RPMI7951 (cell line): ENCODE measurements around the gene CD36. TPM values are rescaled to one million over a fixed set of nuclear protein-coding genes. Genes with fewer than 3 reads are reported as not detected.
A peak's percentile ranks its signal among the peaks of the same experiment; 100 is the strongest.
"Not testable (repeated sequence)": the region's sequence is repeated elsewhere in the genome, so short reads cannot be mapped to it uniquely, and the experiment has no call there.

Experiments used
- DNase-seq: peaks from one replicate; pipeline ENCODE4 v3.0.0-alpha.2; 2012; ENCODE audit warnings: low read depth
- total RNA-seq: library from RNA; depleted of rRNA; stranded (reverse); fragments of >200 nt; shearing (Covaris generic); gene quantifications from 2 replicates; pipeline ENCODE4 v1.2.3, GENCODE V29; 2014

The CD36 gene
- total RNA-seq, 1 experiment from 2014 or later: 11.4 TPM

GRCh38 chr7:80653244-80653643 is 14.8 kb downstream of the CD36 start:
- DNase-seq: no peak

- DNase-seq: no peak
Observed at GRCh38 chr7:80654887-80655340, 16.5 kb downstream of the CD36 start.

- no peak for DNase-seq
Observed at GRCh38 chr7:80656029-80656428, 17.6 kb downstream of the CD36 start.

- peak; percentile 41 for DNase-seq
Observed at GRCh38 chr7:80659120-80660055, 20.9 kb downstream of the CD36 start.

GRCh38 chr7:80660939-80661338 is 22.5 kb downstream of the CD36 start:
- no peak for DNase-seq

- no peak for DNase-seq
Observed at GRCh38 chr7:80661729-80662128, 23.3 kb downstream of the CD36 start.

GRCh38 chr7:80662252-80662651 is 23.8 kb downstream of the CD36 start:
- DNase-seq: no peak

GRCh38 chr7:80665526-80665925 is 27.1 kb downstream of the CD36 start:
- DNase-seq: no peak

- DNase-seq: no peak
Observed at GRCh38 chr7:80666376-80666775, 27.9 kb downstream of the CD36 start.

GRCh38 chr7:80669367-80669766 is 30.9 kb downstream of the CD36 start:
- not testable (repeated sequence) for DNase-seq

- DNase-seq: no peak
Observed at GRCh38 chr7:80671744-80672143, 33.3 kb downstream of the CD36 start.

GRCh38 chr7:80675090-80675489 is 36.6 kb downstream of the CD36 start:
- no peak for DNase-seq

GRCh38 chr7:80676404-80676803 is 38.0 kb downstream of the CD36 start:
- no peak for DNase-seq

- no peak for DNase-seq
Observed at GRCh38 chr7:80677629-80678028, 39.2 kb downstream of the CD36 start.

- DNase-seq: no peak
Observed at GRCh38 chr7:80678707-80679106, 40.3 kb downstream of the CD36 start.

- DNase-seq: no peak
Observed at GRCh38 chr7:80679921-80680907, 41.8 kb downstream of the CD36 start.

GRCh38 chr7:80681272-80681885 is 42.9 kb downstream of the CD36 start:
- DNase-seq: peak; percentile 40

GRCh38 chr7:80682744-80683143 is 44.3 kb downstream of the CD36 start:
- DNase-seq: no peak

GRCh38 chr7:80686576-80686975 is 48.1 kb downstream of the CD36 start:
- peak; percentile 9 for DNase-seq

GRCh38 chr7:80699045-80699638 is 60.7 kb downstream of the CD36 start:
- peak; percentile 61 for DNase-seq

- peak; percentile 46 for DNase-seq
Observed at GRCh38 chr7:80699721-80700256, 61.3 kb downstream of the CD36 start.
